Measurements from ENCODE around the gene ISOC2. TPM values are rescaled to one million over a fixed set of nuclear protein-coding genes. Genes with fewer than 3 reads are reported as not detected.

The ISOC2 gene
- polyA plus RNA-seq, 2 of the 4 experiments (the other 2 are of a cell fraction), result 45.3 to 57.8 TPM

GRCh38 chr19:55441692-55442321, 19.6 kb downstream of the ISOC2 start:
- peaks cover 21% of the 10 kb centered on the region for H3K4me1 ChIP-seq
- H3K4me3 ChIP-seq, result peak overlapping the region; percentile 35; the same call in 2 of the 3 replicates
- FAIRE-seq, result no peak
- ChIA-PET POLR2A (interaction anchor here (0.6 to 1.2 kb wide), 3 partner anchors 34 to 35 kb away, joined by 3 to 6 read pairs (median 4); no protein-coding TSS in a partner anchor), CTCF (interaction anchor here (1.1 to 2.6 kb wide), 5 partner anchors 12 to 301 kb away, joined by 3 to 11 read pairs (median 4); no protein-coding TSS in a partner anchor)
- ATAC-seq, result no peak
- H3K9me3 ChIP-seq, result no peaks in the 10 kb centered on the region
- WGBS (ENCODE audit: missing lambda C conversion rate), result 23% methylated on average over 32 of the region's 39 CpGs
- no peak for TF ChIP-seq BHLHE40 (IDR thresholded peaks at IDR 0.05; ENCODE audit: low read depth, low read length)
- no peak for TF ChIP-seq NPAS2 (CRISPR knock-in tag; IDR thresholded peaks at IDR 0.05; ENCODE audit: borderline replicate concordance)
- TF ChIP-seq FOXS1 (CRISPR knock-in tag; IDR thresholded peaks at IDR 0.05), result no peak
- TF ChIP-seq ZNF302 (CRISPR knock-in tag; IDR thresholded peaks at IDR 0.05), result no peak
- TF ChIP-seq POLR2A (IDR thresholded peaks at IDR 0.05; ENCODE audit: low read length), result no peak
- TF ChIP-seq GATA3 (IDR thresholded peaks at IDR 0.05; ENCODE audit: borderline replicate concordance), result no peak
- TF ChIP-seq HMGXB4 (CRISPR knock-in tag; IDR thresholded peaks at IDR 0.05; ENCODE audit: borderline replicate concordance), result no peak
- TF ChIP-seq CBX2 (IDR thresholded peaks at IDR 0.05; ENCODE audit: borderline replicate concordance, low read depth), result no peak
- TF ChIP-seq JUNB (IDR thresholded peaks at IDR 0.05), result no peak
- TF ChIP-seq HEYL (CRISPR knock-in tag; IDR thresholded peaks at IDR 0.05), result no peak
- no peak for DNase-seq (ENCODE audit: low read depth in 1 of 2, low spot score in 1 of 2)
- H3K4me2 ChIP-seq, result peak overlapping the region; percentile 89
- no peak overlapping the region for H3K27ac ChIP-seq

GRCh38 chr19:55441319-55441691, 20.1 kb downstream of the ISOC2 start:
- Histone ChIP-seq H3K4me3 (no peak overlapping the region), H3K27ac (no peak overlapping the region), H3K9me3 (no peaks in the 10 kb centered on the region), H3K4me1 (peaks cover 21% of the 10 kb centered on the region), H3K4me2 (no peak overlapping the region)
- POLR2A ChIA-PET, result interaction anchor here (1.2 kb wide), 1 partner anchor 35 kb away, joined by 4 read pairs; no protein-coding TSS in a partner anchor
- TF ChIP-seq HOXB5 (CRISPR knock-in tag; IDR thresholded peaks at IDR 0.05), result no peak
- TF ChIP-seq ZNF302 (CRISPR knock-in tag; IDR thresholded peaks at IDR 0.05), result no peak
- no peak for TF ChIP-seq NFE2L2 (conservative IDR thresholded peaks at IDR 0.05; ENCODE audit: low read length)
- TF ChIP-seq PBX3 (IDR thresholded peaks at IDR 0.05), result no peak
- TF ChIP-seq RARB (CRISPR knock-in tag; IDR thresholded peaks at IDR 0.05), result no peak
- TF ChIP-seq KDM1A (IDR thresholded peaks at IDR 0.05; ENCODE audit: low read depth), result no peak
- FAIRE-seq (no peak), DNase-seq (ENCODE audit: low read depth in 1 of 2, low spot score in 1 of 2) (no peak), ATAC-seq (no peak)
- 63% methylated on average over 21 of the region's 21 CpGs for WGBS (ENCODE audit: missing lambda C conversion rate)
- CTCF ChIA-PET, result interaction anchor here (0.6 to 2.6 kb wide), 4 partner anchors 12 to 300 kb away, joined by 4 to 11 read pairs (median 6); no protein-coding TSS in a partner anchor

- H3K4me3 ChIP-seq, result peak overlapping the region; percentile 33; the same call in 2 of the 3 replicates
- H3K4me2 ChIP-seq, result peak overlapping the region; percentile 64
- DNase-seq (ENCODE audit: low read depth in 1 of 2, low spot score in 1 of 2) (no peak), FAIRE-seq (no peak), ATAC-seq (peak in 1 of 2 experiments; percentile 17; a peak in 3 of 6 replicates)
- no peak overlapping the region for H3K27ac ChIP-seq
- no peaks in the 10 kb centered on the region for H3K9me3 ChIP-seq
- H3K4me1 ChIP-seq, result peaks cover 21% of the 10 kb centered on the region
- WGBS (ENCODE audit: missing lambda C conversion rate), result 29% methylated on average over 27 of the region's 39 CpGs
- ChIA-PET CTCF (interaction anchor here (0.6 to 2.6 kb wide), 6 partner anchors 13 to 299 kb away, joined by 3 to 11 read pairs (median 6); no protein-coding TSS in a partner anchor), POLR2A (no interaction called here)
- TF ChIP-seq CBX8 (IDR thresholded peaks at IDR 0.05) (no peak), HOXB13 (CRISPR knock-in tag; IDR thresholded peaks at IDR 0.05; ENCODE audit: low read depth) (no peak), BHLHE40 (IDR thresholded peaks at IDR 0.05; ENCODE audit: low read depth, low read length) (no peak), MAX (IDR thresholded peaks at IDR 0.05) (no peak), BCL3 (IDR thresholded peaks at IDR 0.05) (no peak), ZC3H11A (IDR thresholded peaks at IDR 0.05) (no peak), CEBPB (IDR thresholded peaks at IDR 0.05) (no peak), RAD21 (conservative IDR thresholded peaks at IDR 0.05 in 1 of 2, IDR thresholded peaks at IDR 0.05 in 1 of 2) (no peak), HOXA7 (CRISPR knock-in tag; IDR thresholded peaks at IDR 0.05) (no peak), KDM1A (IDR thresholded peaks at IDR 0.05; ENCODE audit: low read depth) (no peak), EHMT2 (IDR thresholded peaks at IDR 0.05; ENCODE audit: low read depth) (no peak), TP53 (CRISPR knock-in tag; IDR thresholded peaks at IDR 0.05) (no peak), RARB (CRISPR knock-in tag; IDR thresholded peaks at IDR 0.05) (no peak), USF2 (IDR thresholded peaks at IDR 0.05) (no peak), TFCP2L1 (CRISPR knock-in tag; IDR thresholded peaks at IDR 0.05) (no peak)
These were observed 20.9 kb downstream of the ISOC2 start for GRCh38 chr19:55440411-55441105.

Data from A549 (cell line).